Measurements from ENCODE around the gene GPC6. TPM values are rescaled to one million over a fixed set of nuclear protein-coding genes. Genes with fewer than 3 reads are reported as not detected.

GPC6 gene
- total and polyA plus RNA-seq, 2 experiments from 2014 or later = 14.4 to 20.8 TPM

GRCh38 chr13:94050039-94050438, 823.4 kb downstream of the GPC6 start:
- whole genome bisulfite sequencing, 2 experiments (ENCODE audit: low coverage in 1 of 2, low lambda C conversion rate in 2 of 2, missing lambda C conversion rate in 2 of 2) = 85 to 88% methylated on average over 5 of the region's 5 CpGs

GRCh38 chr13:94050686-94051085, 824.1 kb downstream of the GPC6 start:
- no peaks in the 10 kb centered on the region for H3K36me3 ChIP-seq (ENCODE audit: low read depth)
- H3K9ac ChIP-seq = no peak overlapping the region
- H3K9me2 ChIP-seq (ENCODE audit: insufficient read depth) = no peaks in the 10 kb centered on the region
- H3K4me2 ChIP-seq (ENCODE audit: unreplicated experiment) = no peak overlapping the region
- H3F3A ChIP-seq (ENCODE audit: insufficient read depth) = no peaks in the 10 kb centered on the region
- 88 to 92% methylated on average over 2 of the region's 2 CpGs for WGBS, 2 experiments (ENCODE audit: low coverage in 1 of 2, low lambda C conversion rate in 2 of 2, missing lambda C conversion rate in 2 of 2)
- H2AFZ ChIP-seq = no peak overlapping the region
- in situ Hi-C loops (cut with MboI) = no loop called here
- no peaks in the 10 kb centered on the region for H4K20me1 ChIP-seq (ENCODE audit: insufficient read depth)
- H3K79me2 ChIP-seq (ENCODE audit: insufficient read depth) = no peaks in the 10 kb centered on the region
- H3K27me3 ChIP-seq (replicated peaks; ENCODE audit: insufficient read depth) = no peaks in the 10 kb centered on the region
- DNase-seq = no peak
- no peak for TF ChIP-seq EZH2phosphoT487 (IDR thresholded peaks at IDR 0.05; ENCODE audit: insufficient read depth, low read depth)
- TF ChIP-seq EZH2 (IDR thresholded peaks at IDR 0.05; ENCODE audit: insufficient read depth, poor library complexity, severe bottlenecking) = no peak
- H3K9me3 ChIP-seq (ENCODE audit: low read depth) = no peaks in the 10 kb centered on the region
- H3K4me1 ChIP-seq (ENCODE audit: insufficient read depth) = no peaks in the 10 kb centered on the region
- no peak overlapping the region for H3K4me3 ChIP-seq
- no peak overlapping the region for H3K27ac ChIP-seq

More at GRCh38 chr13:94050039-94050438, 823.4 kb downstream of the GPC6 start:
- no peak overlapping the region for H3K27ac ChIP-seq
- TF ChIP-seq EZH2 (IDR thresholded peaks at IDR 0.05; ENCODE audit: insufficient read depth, poor library complexity, severe bottlenecking) = no peak
- TF ChIP-seq EZH2phosphoT487 (IDR thresholded peaks at IDR 0.05; ENCODE audit: insufficient read depth, low read depth) = no peak
- DNase-seq = no peak
- in situ Hi-C loops (cut with MboI) = no loop called here
- H2AFZ ChIP-seq = no peak overlapping the region
- no peaks in the 10 kb centered on the region for H3K9me2 ChIP-seq (ENCODE audit: insufficient read depth)
- no peaks in the 10 kb centered on the region for H3F3A ChIP-seq (ENCODE audit: insufficient read depth)
- no peaks in the 10 kb centered on the region for H4K20me1 ChIP-seq (ENCODE audit: insufficient read depth)
- H3K9ac ChIP-seq = no peak overlapping the region
- H3K79me2 ChIP-seq (ENCODE audit: insufficient read depth) = no peaks in the 10 kb centered on the region
- H3K4me1 ChIP-seq (ENCODE audit: insufficient read depth) = no peaks in the 10 kb centered on the region
- H3K27me3 ChIP-seq (replicated peaks; ENCODE audit: insufficient read depth) = no peaks in the 10 kb centered on the region
- H3K4me2 ChIP-seq (ENCODE audit: unreplicated experiment) = no peak overlapping the region
- no peaks in the 10 kb centered on the region for H3K9me3 ChIP-seq (ENCODE audit: low read depth)
- H3K4me3 ChIP-seq = no peak overlapping the region
- no peaks in the 10 kb centered on the region for H3K36me3 ChIP-seq (ENCODE audit: low read depth)

DNA sequence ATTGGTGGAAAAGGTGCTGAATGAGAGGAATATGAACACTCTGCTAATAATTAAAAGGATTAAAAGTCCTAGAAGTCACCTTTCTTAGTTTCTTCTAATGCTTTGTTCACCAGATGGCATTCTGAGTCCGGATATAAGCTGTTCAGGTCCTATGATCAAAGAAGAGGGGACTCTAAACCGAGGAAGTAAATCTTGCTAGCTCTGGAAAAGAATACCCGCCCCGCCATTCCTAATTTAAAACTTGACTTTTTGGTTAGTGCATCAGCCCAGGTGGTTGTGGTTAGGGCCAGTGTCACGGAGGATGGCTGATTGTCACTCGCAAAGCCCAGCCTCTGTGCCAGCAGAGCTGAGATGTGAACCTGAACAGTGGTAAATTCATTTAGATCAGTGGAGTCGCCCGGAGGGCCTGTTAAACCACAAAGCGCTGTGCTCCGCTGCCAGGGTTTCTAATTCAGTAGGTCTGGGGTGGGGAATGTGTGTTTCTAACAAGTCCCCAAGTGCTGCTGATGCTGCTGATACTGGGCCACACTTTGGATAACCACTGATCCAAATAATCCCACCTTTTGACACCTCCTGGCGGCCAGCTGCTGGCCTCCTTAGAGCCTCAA, 827.5 kb downstream of the GPC6 start:
- Histone ChIP-seq H3K4me2 (ENCODE audit: unreplicated experiment) (no peak overlapping the region), H3F3A (ENCODE audit: insufficient read depth) (no peaks in the 10 kb centered on the region; the same call in 1 of the 2 replicates), H3K4me3 (no peak overlapping the region), H2AFZ (no peak overlapping the region), H3K9ac (no peak overlapping the region), H3K36me3 (ENCODE audit: low read depth) (no peaks in the 10 kb centered on the region), H3K9me2 (ENCODE audit: insufficient read depth) (no peaks in the 10 kb centered on the region), H3K27me3 (replicated peaks; ENCODE audit: insufficient read depth) (no peaks in the 10 kb centered on the region), H3K27ac (no peak overlapping the region), H3K79me2 (ENCODE audit: insufficient read depth) (no peaks in the 10 kb centered on the region), H3K4me1 (ENCODE audit: insufficient read depth) (peaks cover 13% of the 10 kb centered on the region), H4K20me1 (ENCODE audit: insufficient read depth) (no peaks in the 10 kb centered on the region), H3K9me3 (ENCODE audit: low read depth) (no peaks in the 10 kb centered on the region)
- in situ Hi-C loops (cut with MboI) = no loop called here
- TF ChIP-seq EZH2phosphoT487 (IDR thresholded peaks at IDR 0.05; ENCODE audit: insufficient read depth, low read depth) = no peak
- TF ChIP-seq EZH2 (IDR thresholded peaks at IDR 0.05; ENCODE audit: insufficient read depth, poor library complexity, severe bottlenecking) = no peak
- DNase-seq = no peak
- WGBS, 2 experiments (ENCODE audit: low coverage in 1 of 2, low lambda C conversion rate in 2 of 2, missing lambda C conversion rate in 2 of 2) = 95 to 98% methylated on average over 11 of the region's 11 CpGs

DNA sequence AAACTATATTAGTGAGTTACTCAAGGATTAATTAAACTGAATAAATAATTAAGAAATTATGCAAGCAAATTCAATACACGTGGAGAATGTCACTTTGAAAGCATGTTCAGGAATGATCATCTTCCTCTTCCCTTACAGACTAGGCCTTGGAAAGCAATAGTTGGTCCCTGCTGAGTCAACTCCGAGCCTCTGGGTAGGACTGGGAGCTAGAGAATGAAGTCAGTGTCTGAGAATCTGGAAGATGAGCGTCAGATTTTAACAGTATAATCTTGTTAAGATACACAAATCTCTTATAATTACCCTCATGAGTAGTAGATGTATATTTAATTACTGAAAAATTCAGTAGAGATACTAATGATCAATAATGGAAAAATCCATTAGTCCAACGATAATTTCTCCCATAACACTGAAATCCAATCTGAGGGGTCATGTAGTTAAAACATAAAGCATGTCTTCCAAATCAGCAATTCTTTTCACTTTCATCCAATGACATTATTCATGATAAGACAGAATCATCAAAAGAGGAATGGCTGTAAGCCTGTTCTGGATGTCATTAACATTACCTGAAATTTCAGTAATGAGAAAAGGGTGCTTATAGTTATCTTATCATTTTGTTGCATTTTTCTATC, 829.9 kb downstream of the GPC6 start:
- peak; percentile 68 for DNase-seq
- no peaks in the 10 kb centered on the region for H3K9me3 ChIP-seq (ENCODE audit: low read depth)
- peaks cover 8% of the 10 kb centered on the region for H3F3A ChIP-seq (ENCODE audit: insufficient read depth)
- no peaks in the 10 kb centered on the region for H3K36me3 ChIP-seq (ENCODE audit: low read depth)
- 48 to 55% methylated on average over 4 of the region's 4 CpGs for WGBS, 2 experiments (ENCODE audit: low coverage in 1 of 2, low lambda C conversion rate in 2 of 2, missing lambda C conversion rate in 2 of 2)
- no peak overlapping the region for H3K4me2 ChIP-seq (ENCODE audit: unreplicated experiment)
- no peaks in the 10 kb centered on the region for H3K9me2 ChIP-seq (ENCODE audit: insufficient read depth)
- H3K79me2 ChIP-seq (ENCODE audit: insufficient read depth) = no peaks in the 10 kb centered on the region
- peaks cover 19% of the 10 kb centered on the region for H3K4me1 ChIP-seq (ENCODE audit: insufficient read depth)
- H3K27ac ChIP-seq = no peak overlapping the region
- TF ChIP-seq EZH2phosphoT487 (IDR thresholded peaks at IDR 0.05; ENCODE audit: insufficient read depth, low read depth) = no peak
- no peak for TF ChIP-seq EZH2 (IDR thresholded peaks at IDR 0.05; ENCODE audit: insufficient read depth, poor library complexity, severe bottlenecking)
- H2AFZ ChIP-seq = no peak overlapping the region
- no peaks in the 10 kb centered on the region for H3K27me3 ChIP-seq (replicated peaks; ENCODE audit: insufficient read depth)
- no peak overlapping the region for H3K4me3 ChIP-seq
- in situ Hi-C loops (cut with MboI) = no loop called here
- no peaks in the 10 kb centered on the region for H4K20me1 ChIP-seq (ENCODE audit: insufficient read depth)
- no peak overlapping the region for H3K9ac ChIP-seq

All from GM23248 (cell line).